Mucosa of stomach (tissue), 1 donor: Measurements from ENCODE around the gene LDHB.

Experiments
- H3K27me3 ChIP-seq: one replicate; pipeline ENCODE4 v1.7.0; 2013; ENCODE audit warnings: mild to moderate bottlenecking, low read length; ENCODE audit not compliant: control insufficient read depth, insufficient read depth
- H3K36me3 ChIP-seq: one replicate; pipeline ENCODE4 v1.7.0; 2013; ENCODE audit warnings: low read length; ENCODE audit not compliant: control insufficient read depth, insufficient read depth
- H3K4me1 ChIP-seq: one replicate; pipeline ENCODE4 v1.7.0; 2013; ENCODE audit warnings: mild to moderate bottlenecking, low read length; ENCODE audit not compliant: control insufficient read depth, insufficient read depth
- H3K4me3 ChIP-seq: one replicate; pipeline ENCODE4 v1.7.0; 2013; ENCODE audit warnings: low read length
- H3K9ac ChIP-seq: one replicate; pipeline ENCODE4 v1.7.0; 2013; ENCODE audit warnings: mild to moderate bottlenecking, low read length, moderate library complexity
- H3K9me3 ChIP-seq: one replicate; pipeline ENCODE4 v1.7.0; 2013; ENCODE audit warnings: mild to moderate bottlenecking, low read length, moderate library complexity; ENCODE audit not compliant: control insufficient read depth
- donor health status: Pancreatic carcinoma.

The LDHB gene

GRCh38 chr12:21631367-21631766 is 26.3 kb downstream of the LDHB start:
- H3K4me1 ChIP-seq: no peaks in the 10 kb centered on the region
- H3K4me3 ChIP-seq: no peak overlapping the region
- H3K27me3 ChIP-seq: no peaks in the 10 kb centered on the region
- no peaks in the 10 kb centered on the region for H3K36me3 ChIP-seq
- H3K9me3 ChIP-seq: no peaks in the 10 kb centered on the region
- no peak overlapping the region for H3K9ac ChIP-seq

GRCh38 chr12:21627924-21628323 is 29.7 kb downstream of the LDHB start:
- H3K9ac ChIP-seq: no peak overlapping the region
- no peaks in the 10 kb centered on the region for H3K4me1 ChIP-seq
- H3K9me3 ChIP-seq: no peaks in the 10 kb centered on the region
- H3K36me3 ChIP-seq: no peaks in the 10 kb centered on the region
- no peaks in the 10 kb centered on the region for H3K27me3 ChIP-seq
- H3K4me3 ChIP-seq: no peak overlapping the region

- no peaks in the 10 kb centered on the region for H3K36me3 ChIP-seq
- H3K27me3 ChIP-seq: no peaks in the 10 kb centered on the region
- H3K4me1 ChIP-seq: no peaks in the 10 kb centered on the region
- no peak overlapping the region for H3K9ac ChIP-seq
- H3K9me3 ChIP-seq: no peaks in the 10 kb centered on the region
- H3K4me3 ChIP-seq: no peak overlapping the region
Measured at GRCh38 chr12:21618566-21618965, 39.1 kb downstream of the LDHB start.

GRCh38 chr12:21617030-21617429 is 40.6 kb downstream of the LDHB start:
- Histone ChIP-seq H3K4me1 (no peaks in the 10 kb centered on the region), H3K4me3 (no peak overlapping the region), H3K9me3 (no peaks in the 10 kb centered on the region), H3K27me3 (no peaks in the 10 kb centered on the region), H3K9ac (no peak overlapping the region), H3K36me3 (no peaks in the 10 kb centered on the region)

GRCh38 chr12:21615431-21615830 is 42.2 kb downstream of the LDHB start:
- no peak overlapping the region for H3K4me3 ChIP-seq
- no peaks in the 10 kb centered on the region for H3K9me3 ChIP-seq
- H3K27me3 ChIP-seq: no peaks in the 10 kb centered on the region
- H3K4me1 ChIP-seq: no peaks in the 10 kb centered on the region
- H3K36me3 ChIP-seq: no peaks in the 10 kb centered on the region
- H3K9ac ChIP-seq: no peak overlapping the region

GRCh38 chr12:21614506-21614905 is 43.1 kb downstream of the LDHB start:
- Histone ChIP-seq H3K9ac (no peak overlapping the region), H3K4me1 (no peaks in the 10 kb centered on the region), H3K27me3 (no peaks in the 10 kb centered on the region)

GRCh38 chr12:21613931-21614330 is 43.7 kb downstream of the LDHB start:
- H3K4me3 ChIP-seq: no peak overlapping the region
- H3K4me1 ChIP-seq: no peaks in the 10 kb centered on the region
- no peaks in the 10 kb centered on the region for H3K27me3 ChIP-seq
- no peak overlapping the region for H3K9ac ChIP-seq
- H3K36me3 ChIP-seq: no peaks in the 10 kb centered on the region
- no peaks in the 10 kb centered on the region for H3K9me3 ChIP-seq

More at GRCh38 chr12:21614506-21614905, 43.1 kb downstream of the LDHB start:
- no peaks in the 10 kb centered on the region for H3K9me3 ChIP-seq
- no peaks in the 10 kb centered on the region for H3K36me3 ChIP-seq
- no peak overlapping the region for H3K4me3 ChIP-seq

GRCh38 chr12:21608196-21608595 is 49.4 kb downstream of the LDHB start:
- no peaks in the 10 kb centered on the region for H3K9me3 ChIP-seq
- no peaks in the 10 kb centered on the region for H3K27me3 ChIP-seq
- H3K4me3 ChIP-seq: no peak overlapping the region
- H3K36me3 ChIP-seq: no peaks in the 10 kb centered on the region
- H3K4me1 ChIP-seq: no peaks in the 10 kb centered on the region
- no peak overlapping the region for H3K9ac ChIP-seq

- Histone ChIP-seq H3K36me3 (no peaks in the 10 kb centered on the region), H3K4me1 (no peaks in the 10 kb centered on the region), H3K27me3 (no peaks in the 10 kb centered on the region), H3K9me3 (no peaks in the 10 kb centered on the region), H3K4me3 (no peak overlapping the region), H3K9ac (no peak overlapping the region)
Measured at GRCh38 chr12:21607701-21608100, 49.9 kb downstream of the LDHB start.

GRCh38 chr12:21606175-21606574 is 51.5 kb downstream of the LDHB start:
- Histone ChIP-seq H3K4me3 (no peak overlapping the region), H3K36me3 (no peaks in the 10 kb centered on the region), H3K9ac (no peak overlapping the region), H3K4me1 (no peaks in the 10 kb centered on the region), H3K27me3 (no peaks in the 10 kb centered on the region), H3K9me3 (no peaks in the 10 kb centered on the region)

GRCh38 chr12:21604245-21605101 is 53.2 kb downstream of the LDHB start, which contains the start of gene GYS2:
Gene GYS2 (minus strand): TSS chr12:21604847. CDS start chr12:21604592, 255 bp downstream.
- Histone ChIP-seq H3K9ac (no peak within 1 kb of the TSS), H3K4me1 (no peaks in the 10 kb centered on the region), H3K4me3 (no peak within 1 kb of the TSS), H3K9me3 (no peaks in the 10 kb centered on the region), H3K36me3 (no peaks in the 10 kb centered on the region), H3K27me3 (no peaks in the 10 kb centered on the region)

GRCh38 chr12:21602774-21603173 is 54.9 kb downstream of the LDHB start:
- Histone ChIP-seq H3K36me3 (no peaks in the 10 kb centered on the region), H3K4me1 (no peaks in the 10 kb centered on the region), H3K4me3 (no peak overlapping the region), H3K9me3 (no peaks in the 10 kb centered on the region), H3K27me3 (no peaks in the 10 kb centered on the region), H3K9ac (no peak overlapping the region)
